HepG2 (cell line): ENCODE measurements around the gene CD86. TPM values are rescaled to one million over a fixed set of nuclear protein-coding genes. Genes with fewer than 3 reads are reported as not detected.

Experiments
- KLF16 ChIP-seq, 2 experiments: sonication (generic) in 1 of 2; formaldehyde crosslinking in 1 of 2; IDR thresholded peaks; 2 replicates each; pipeline versions ENCODE4 v1.6.1 to v1.8.0; 2016 to 2023; ENCODE audit warnings: missing genetic modification reagents in 2 of 2, missing compliant biosample characterization in 1 of 2
- MTF2 ChIP-seq: sonication (generic); formaldehyde crosslinking; IDR thresholded peaks from 2 replicates; pipeline ENCODE4 v1.5.0; 2020; ENCODE audit warnings: missing genetic modification reagents, borderline replicate concordance
- SIN3A ChIP-seq: IDR thresholded peaks from 2 replicates; pipeline ENCODE4 v1.6.1; 2011; ENCODE audit warnings: low read depth, mild to moderate bottlenecking, control low read depth, low read length, borderline replicate concordance
- SNAPC4 ChIP-seq: sonication (generic); formaldehyde crosslinking; IDR thresholded peaks from 2 replicates; pipeline ENCODE4 v1.4.0; 2020; ENCODE audit warnings: mild to moderate bottlenecking, missing genetic modification reagents
- USF2 ChIP-seq, 2 experiments: sonication (generic) in 1 of 2; formaldehyde crosslinking in 1 of 2; IDR thresholded peaks; 2 replicates each; pipeline versions ENCODE4 v1.5.1 to v1.6.1; 2011 to 2020; ENCODE audit warnings: borderline replicate concordance in 1 of 2, low read depth in 1 of 2, low read length in 1 of 2, mild to moderate bottlenecking in 1 of 2, missing genetic modification reagents in 1 of 2, moderate library complexity in 1 of 2
- polyA plus RNA-seq, 8 experiments: library from polyadenylated mRNA; depleted of rRNA in 3 of 8; stranded (reverse) in 7 of 8; unstranded in 1 of 8; fragments of >200 nt; fragmentation: Illumina TruSeq in 4 of 8; extraction: Trizol in 4 of 8; gene quantifications; 2 replicates each; pipeline versions ENCODE4 v1.2.1 to v1.2.3, GENCODE V29; 2011 to 2016; ENCODE audit warnings: low read depth in 4 of 8, missing spikeins in 1 of 8, mixed read lengths in 1 of 8; ENCODE audit not compliant: insufficient read depth in 1 of 8
- total RNA-seq, 5 experiments: library from RNA; depleted of rRNA; stranded (reverse); fragments of >200 nt; fragmentation: Illumina TruSeq; extraction: Trizol; gene quantifications; 2 replicates each; pipeline ENCODE4 v1.2.3, GENCODE V29; 2016; ENCODE audit warnings: low read depth in 1 of 5

The CD86 gene
- total and polyA plus RNA-seq, 2 of the 13 experiments (the other 11 are each of a cell fraction or from before 2014, with no cell fraction given) = not detected

- TF ChIP-seq USF2 (IDR thresholded peaks at IDR 0.05; ENCODE audit: low read depth, low read length) (no peak), USF2 (CRISPR knock-in tag; IDR thresholded peaks at IDR 0.05; ENCODE audit: borderline replicate concordance) (no peak), KLF16 (CRISPR knock-in tag; IDR thresholded peaks at IDR 0.05) (no peak), SIN3A (no peak), SNAPC4 (no peak), MTF2 (no peak)
- TF ChIP-seq, all 625 proteins: peak for 0
These were observed 19.6 kb downstream of the CD86 start (continued) for GRCh38 chr3:122074621-122075265.
